Osteocyte (in vitro differentiated cells): ENCODE measurements around the gene GRM3. TPM values are rescaled to one million over a fixed set of nuclear protein-coding genes. Genes with fewer than 3 reads are reported as not detected.
"Not testable (repeated sequence)": the region's sequence is repeated elsewhere in the genome, so short reads cannot be mapped to it uniquely, and the experiment has no call there.

ENCODE experiments used
- DNase-seq: peaks from one replicate; pipeline ENCODE4 v3.0.0; 2021; ENCODE audit warnings: mixed read lengths; ENCODE audit not compliant: unreplicated experiment; ENCODE audit errors: extremely low spot score
- H3K27ac Mint-ChIP-seq: one replicate; pipeline ENCODE4 v1.8.0; 2021; ENCODE audit warnings: mild to moderate bottlenecking, mixed read lengths; ENCODE audit not compliant: unreplicated experiment
- H3K27me3 Mint-ChIP-seq: one replicate; pipeline ENCODE4 v1.8.0; 2021; ENCODE audit warnings: mixed read lengths; ENCODE audit not compliant: unreplicated experiment
- H3K36me3 Mint-ChIP-seq: one replicate; pipeline ENCODE4 v1.8.0; 2021; ENCODE audit warnings: mixed read lengths; ENCODE audit not compliant: unreplicated experiment
- H3K4me1 Mint-ChIP-seq: one replicate; pipeline ENCODE4 v1.8.0; 2021; ENCODE audit warnings: mixed read lengths; ENCODE audit not compliant: unreplicated experiment
- H3K4me3 Mint-ChIP-seq: one replicate; pipeline ENCODE4 v1.8.0; 2021; ENCODE audit warnings: mild to moderate bottlenecking, moderate library complexity, mixed read lengths; ENCODE audit not compliant: unreplicated experiment
- H3K9me3 Mint-ChIP-seq: one replicate; pipeline ENCODE4 v1.8.0; 2021; ENCODE audit warnings: mixed read lengths; ENCODE audit not compliant: unreplicated experiment
- long read RNA-seq: library from polyadenylated mRNA; unstranded; transcript quantifications from one replicate; pipeline ENCODE4 v2.0.0, GENCODE V29; 2021
- total RNA-seq: library from RNA; stranded (reverse); gene quantifications from 2 replicates; pipeline ENCODE4 v1.2.1, GENCODE V29; 2021
- TF ChIP-seq, protein P1 (sequence below): fragments of 200-600 bp; sonication (generic); IDR thresholded peaks from 2 replicates; pipeline ENCODE4 v1.5.0; 2021; ENCODE audit warnings: antibody characterized with exemption, mild to moderate bottlenecking, moderate library complexity

GRM3 gene
- total RNA-seq: not detected in 2 replicates
- long read RNA-seq: 0 reads

DNA sequence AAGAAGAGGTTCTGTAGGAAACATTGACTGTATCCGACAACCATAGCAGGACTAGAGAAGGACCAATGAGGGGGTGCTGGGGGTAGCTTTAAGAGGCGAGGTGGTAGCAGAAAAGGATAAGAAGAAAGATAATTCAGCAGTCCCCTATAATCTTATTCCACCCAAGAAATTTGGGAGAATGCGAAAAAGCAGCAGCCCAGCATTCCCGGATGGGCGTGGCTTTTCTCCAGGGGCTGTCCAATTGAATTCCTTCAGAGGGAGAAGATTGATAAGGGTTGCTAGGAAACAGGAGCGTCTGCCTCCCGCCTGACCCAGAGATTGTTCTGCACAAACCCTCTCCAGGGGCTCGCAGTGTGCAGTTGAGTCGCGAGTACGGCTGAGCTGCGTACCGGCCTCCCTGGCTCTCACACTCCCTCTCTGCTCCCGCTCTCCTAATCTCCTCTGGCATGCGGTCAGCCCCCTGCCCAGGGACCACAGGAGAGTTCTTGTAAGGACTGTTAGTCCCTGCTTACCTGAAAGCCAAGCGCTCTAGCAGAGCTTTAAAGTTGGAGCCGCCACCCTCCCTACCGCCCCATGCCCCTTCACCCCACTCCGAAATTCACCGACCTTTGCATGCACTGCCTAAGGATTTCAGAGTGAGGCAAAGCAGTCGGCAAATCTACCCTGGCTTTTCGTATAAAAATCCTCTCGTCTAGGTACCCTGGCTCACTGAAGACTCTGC, at the start of gene GRM3:
TSS of gene GRM3 (plus strand) at position 349 of the 721 bp plus-strand sequence. CDS start 121,237 bp downstream, outside the sequence.
- DNase-seq: no peak
- peak within 1 kb of the TSS; percentile 52 for H3K4me3 Mint-ChIP-seq
- TF ChIP-seq, protein P1, sequence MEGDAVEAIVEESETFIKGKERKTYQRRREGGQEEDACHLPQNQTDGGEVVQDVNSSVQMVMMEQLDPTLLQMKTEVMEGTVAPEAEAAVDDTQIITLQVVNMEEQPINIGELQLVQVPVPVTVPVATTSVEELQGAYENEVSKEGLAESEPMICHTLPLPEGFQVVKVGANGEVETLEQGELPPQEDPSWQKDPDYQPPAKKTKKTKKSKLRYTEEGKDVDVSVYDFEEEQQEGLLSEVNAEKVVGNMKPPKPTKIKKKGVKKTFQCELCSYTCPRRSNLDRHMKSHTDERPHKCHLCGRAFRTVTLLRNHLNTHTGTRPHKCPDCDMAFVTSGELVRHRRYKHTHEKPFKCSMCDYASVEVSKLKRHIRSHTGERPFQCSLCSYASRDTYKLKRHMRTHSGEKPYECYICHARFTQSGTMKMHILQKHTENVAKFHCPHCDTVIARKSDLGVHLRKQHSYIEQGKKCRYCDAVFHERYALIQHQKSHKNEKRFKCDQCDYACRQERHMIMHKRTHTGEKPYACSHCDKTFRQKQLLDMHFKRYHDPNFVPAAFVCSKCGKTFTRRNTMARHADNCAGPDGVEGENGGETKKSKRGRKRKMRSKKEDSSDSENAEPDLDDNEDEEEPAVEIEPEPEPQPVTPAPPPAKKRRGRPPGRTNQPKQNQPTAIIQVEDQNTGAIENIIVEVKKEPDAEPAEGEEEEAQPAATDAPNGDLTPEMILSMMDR: no peak
- no peak within 1 kb of the TSS for H3K27ac Mint-ChIP-seq
- peaks cover 49% of the 10 kb centered on the region for H3K27me3 Mint-ChIP-seq
- peaks cover 16% of the 10 kb centered on the region for H3K4me1 Mint-ChIP-seq
- H3K36me3 Mint-ChIP-seq: no peaks in the 10 kb centered on the region
- no peaks in the 10 kb centered on the region for H3K9me3 Mint-ChIP-seq

DNA sequence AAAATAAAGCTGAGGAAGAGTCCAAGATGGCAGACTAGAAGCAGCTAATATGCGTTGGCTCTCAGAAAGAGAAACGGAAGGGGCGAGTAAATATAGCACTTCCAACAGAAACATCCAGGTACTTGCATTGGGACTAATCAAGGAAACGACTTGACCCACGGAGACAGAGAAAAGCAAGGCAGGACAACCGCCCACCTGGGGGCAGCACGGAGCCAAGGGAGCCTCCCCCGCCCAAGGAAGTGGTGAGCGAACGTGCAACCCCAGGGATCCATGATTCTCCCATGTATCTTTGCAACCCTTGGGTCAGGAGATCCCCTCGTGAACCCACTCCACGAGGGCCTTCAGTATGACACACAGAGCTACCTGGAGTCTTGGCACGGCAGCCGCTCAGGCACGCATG, 45.4 kb upstream of the GRM3 start:
- Mint-ChIP-seq H3K4me3 (no peak overlapping the region), H3K36me3 (no peaks in the 10 kb centered on the region), H3K27me3 (no peaks in the 10 kb centered on the region), H3K4me1 (no peaks in the 10 kb centered on the region), H3K27ac (no peak overlapping the region), H3K9me3 (no peaks in the 10 kb centered on the region)
- no peak for DNase-seq
- TF ChIP-seq, protein P1: no peak

DNA sequence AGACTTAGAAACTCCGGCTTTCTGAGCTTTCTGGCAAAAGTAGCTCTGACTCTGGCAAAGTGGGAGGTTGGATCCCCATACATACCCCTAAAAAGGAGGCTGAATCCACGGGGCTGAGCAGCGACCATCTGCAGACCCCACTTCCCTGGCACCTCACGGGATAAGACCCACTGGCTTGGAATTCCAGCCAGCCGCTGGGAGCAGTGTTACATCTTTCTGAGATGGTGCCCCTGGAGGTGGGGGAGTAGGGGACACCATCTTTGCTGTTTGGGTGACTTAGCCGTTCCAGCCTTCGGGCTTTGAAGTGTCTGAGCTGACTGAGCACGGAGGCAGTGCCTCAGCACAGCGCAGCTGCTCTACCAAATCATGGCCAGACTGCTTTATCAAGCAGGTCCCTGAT, 45.0 kb upstream of the GRM3 start:
- H3K4me1 Mint-ChIP-seq: no peaks in the 10 kb centered on the region
- H3K9me3 Mint-ChIP-seq: no peaks in the 10 kb centered on the region
- no peaks in the 10 kb centered on the region for H3K27me3 Mint-ChIP-seq
- DNase-seq: no peak
- TF ChIP-seq, protein P1: no peak
- H3K27ac Mint-ChIP-seq: no peak overlapping the region
- no peak overlapping the region for H3K4me3 Mint-ChIP-seq
- no peaks in the 10 kb centered on the region for H3K36me3 Mint-ChIP-seq

DNA sequence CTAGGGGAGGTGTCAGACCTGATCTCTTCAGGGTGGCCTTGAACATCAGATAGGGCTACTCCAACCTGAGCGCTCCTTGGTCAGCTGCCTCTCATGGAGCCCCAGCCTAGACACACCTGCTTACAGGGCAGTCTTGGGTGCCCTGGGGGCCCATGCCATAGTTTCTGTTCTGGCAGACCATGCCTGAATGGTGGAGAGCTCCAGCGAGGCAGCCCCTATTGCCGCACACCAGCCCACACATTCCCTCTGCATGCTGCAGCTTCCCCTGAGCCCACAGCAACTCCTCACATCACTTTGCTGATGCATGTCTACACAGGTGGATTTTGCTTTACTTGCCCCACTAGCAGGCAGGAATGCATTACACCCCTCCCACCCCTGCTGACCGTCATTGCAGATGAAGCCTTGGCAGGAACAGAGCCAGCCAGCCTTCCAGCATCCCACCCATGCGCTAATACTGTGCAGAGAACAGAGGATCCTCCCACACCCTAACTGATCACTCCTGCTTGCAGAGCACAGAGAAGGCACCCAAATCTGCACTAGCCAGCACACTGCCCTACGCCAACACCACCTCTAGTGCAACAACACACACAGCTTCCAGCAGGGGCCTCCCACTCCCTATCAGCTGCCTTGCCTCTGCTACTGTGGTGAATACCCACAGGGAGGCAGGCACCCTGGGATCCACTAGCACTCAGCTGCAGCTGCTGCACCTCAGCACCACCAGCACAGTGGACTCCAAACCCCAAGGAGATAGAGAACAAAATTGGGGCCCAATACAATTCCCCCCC, 43.0 kb upstream of the GRM3 start:
- Mint-ChIP-seq H3K36me3 (no peaks in the 10 kb centered on the region), H3K9me3 (no peaks in the 10 kb centered on the region), H3K4me1 (no peaks in the 10 kb centered on the region), H3K27me3 (no peaks in the 10 kb centered on the region), H3K27ac (no peak overlapping the region), H3K4me3 (no peak overlapping the region)
- TF ChIP-seq, protein P1: no peak
- DNase-seq: no peak

DNA sequence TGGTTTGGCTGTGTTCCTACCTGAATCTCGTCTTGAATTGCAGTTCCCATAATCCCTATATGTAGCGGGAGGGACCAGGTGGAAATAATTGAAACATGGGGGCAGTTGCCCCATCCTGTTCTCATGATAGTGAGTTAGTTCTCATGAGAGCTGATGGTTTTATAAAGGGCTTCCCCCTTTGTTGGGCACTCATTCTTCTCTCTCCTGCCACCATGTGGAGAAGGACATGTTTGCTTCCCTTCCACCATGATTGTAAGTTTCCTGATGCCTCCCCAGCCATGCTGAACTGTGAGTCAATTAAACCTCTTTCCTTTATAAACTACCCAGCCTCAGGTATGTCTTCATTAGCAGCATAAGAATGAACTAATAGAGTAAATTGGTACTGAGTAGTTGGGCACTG, 28.0 kb upstream of the GRM3 start:
- H3K4me1 Mint-ChIP-seq, H3K27ac Mint-ChIP-seq, H3K36me3 Mint-ChIP-seq, H3K27me3 Mint-ChIP-seq, DNase-seq, H3K4me3 Mint-ChIP-seq, H3K9me3 Mint-ChIP-seq: not testable (repeated sequence)
- TF ChIP-seq, protein P1: peak; percentile 6
